ENCODE data around the gene KCTD16.

GRCh38 chr5:144510845-144511579 is 340.3 kb downstream of the KCTD16 start:
- TF ChIP-seq CTCF (IDR thresholded peaks at IDR 0.05), result no peak
- TF ChIP-seq ZFX (IDR thresholded peaks at IDR 0.05; ENCODE audit: borderline replicate concordance), result no peak
